Upper lobe of right lung (tissue), 1 donor: ENCODE measurements around the gene DHDH. TPM values are rescaled to one million over a fixed set of nuclear protein-coding genes. Genes with fewer than 3 reads are reported as not detected.

Experiments used
- ATAC-seq: fragments of 200-7000 bp; cut with Tn5 transposase; one replicate; pipeline ENCODE4 v1.9.1; 2020; ENCODE audit warnings: mild to moderate bottlenecking, moderate library complexity
- DNase-seq: peaks from one replicate; pipeline ENCODE4 v3.0.0-alpha.2; 2020
- H3K27ac ChIP-seq: fragments of 200-600 bp; one replicate; pipeline ENCODE4 v1.8.0; 2022
- H3K27me3 ChIP-seq: fragments of 200-600 bp; one replicate; pipeline ENCODE4 v1.8.0; 2022; ENCODE audit warnings: mild to moderate bottlenecking
- H3K36me3 ChIP-seq: fragments of 200-600 bp; one replicate; pipeline ENCODE4 v1.8.0; 2022
- H3K4me1 ChIP-seq: fragments of 200-600 bp; one replicate; pipeline ENCODE4 v1.8.0; 2022
- H3K4me3 ChIP-seq: fragments of 200-600 bp; one replicate; pipeline ENCODE4 v1.8.0; 2022; ENCODE audit warnings: mild to moderate bottlenecking
- H3K9me3 ChIP-seq: fragments of 200-600 bp; one replicate; pipeline ENCODE4 v1.8.0; 2022
- CTCF ChIP-seq: fragments of 200-600 bp; IDR thresholded peaks from one replicate; pipeline ENCODE4 v1.8.0; 2022; ENCODE audit warnings: antibody characterized with exemption
- intact Hi-C: fragments of 100-400 bp; cut with DNase I; formaldehyde crosslinking; loops from one replicate; pipeline ENCODE4 v1.11.0; 2022
- total RNA-seq: library from RNA; stranded (reverse); fragmentation: NEBNext Ultra II Directional; extraction: Animal tissue kit (Norgen Biotek cat#: 25700); gene quantifications from one replicate; pipeline ENCODE4 v1.2.1, GENCODE V29; 2021
- donor health status: DM: no; HTN: yes; CAD: no; lungs with severe emphysema.

Gene DHDH
- total RNA-seq, 1 donor from 2014 or later, result 3.0 TPM

DNA sequence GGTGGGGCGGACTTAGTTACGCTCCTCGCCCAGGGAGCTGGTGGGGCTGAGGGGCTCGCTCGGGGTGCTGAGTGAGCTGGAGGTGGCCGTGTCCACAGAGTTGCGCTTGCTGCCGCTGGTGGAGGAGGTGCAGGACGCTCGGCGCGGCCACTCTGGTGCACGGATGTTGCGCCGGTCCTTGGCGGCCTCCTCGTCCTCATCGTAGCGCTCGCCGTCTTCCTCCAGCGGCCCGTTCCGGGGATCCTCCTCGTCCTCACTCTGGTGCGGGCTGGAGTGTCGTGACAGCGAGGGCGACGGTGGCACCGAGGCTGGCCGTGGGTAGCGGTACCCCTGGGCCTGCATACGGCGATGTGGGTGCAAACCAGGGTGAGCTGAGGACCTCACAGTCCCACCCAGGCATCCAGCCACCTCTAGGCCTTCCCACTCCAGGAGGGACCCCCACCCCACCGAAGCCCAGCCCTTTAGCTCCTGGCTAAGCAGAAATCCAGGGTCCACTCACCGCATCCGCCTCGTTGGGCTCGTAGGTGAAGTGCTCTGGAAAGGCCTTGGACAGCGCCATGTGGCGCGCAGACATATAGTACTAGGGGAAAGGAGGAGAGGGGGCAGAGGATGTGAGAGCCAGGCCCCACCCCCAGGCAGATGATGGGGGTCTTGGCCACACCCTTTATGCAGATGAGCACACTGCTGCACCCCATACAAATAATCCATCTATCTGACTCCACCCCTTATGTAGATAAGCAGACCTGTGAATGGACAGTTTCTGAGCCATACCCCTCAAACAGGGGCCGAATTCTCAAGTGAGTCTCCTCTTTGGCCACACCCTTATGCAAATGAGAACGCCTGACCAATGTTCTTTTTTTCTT is 36.0 kb downstream of the DHDH start:
- intact Hi-C loops, result no loop called here
- no peak for TF ChIP-seq CTCF
- ATAC-seq, result no peak
- Histone ChIP-seq H3K36me3 (peaks cover 37% of the 10 kb centered on the region), H3K27me3 (no peaks in the 10 kb centered on the region), H3K4me3 (no peak overlapping the region), H3K27ac (no peak overlapping the region), H3K4me1 (peaks cover 25% of the 10 kb centered on the region), H3K9me3 (no peaks in the 10 kb centered on the region)
- peak; percentile 68 for DNase-seq

GRCh38 chr19:48970139-48970766 is 36.8 kb downstream of the DHDH start:
- Histone ChIP-seq H3K27me3 (no peaks in the 10 kb centered on the region), H3K4me1 (peaks cover 22% of the 10 kb centered on the region), H3K9me3 (no peaks in the 10 kb centered on the region), H3K4me3 (no peak overlapping the region), H3K36me3 (peaks cover 39% of the 10 kb centered on the region), H3K27ac (no peak overlapping the region)
- ATAC-seq (no peak), DNase-seq (peak; percentile 65)
- TF ChIP-seq CTCF, result no peak
- intact Hi-C loops, result no loop called here

DNA sequence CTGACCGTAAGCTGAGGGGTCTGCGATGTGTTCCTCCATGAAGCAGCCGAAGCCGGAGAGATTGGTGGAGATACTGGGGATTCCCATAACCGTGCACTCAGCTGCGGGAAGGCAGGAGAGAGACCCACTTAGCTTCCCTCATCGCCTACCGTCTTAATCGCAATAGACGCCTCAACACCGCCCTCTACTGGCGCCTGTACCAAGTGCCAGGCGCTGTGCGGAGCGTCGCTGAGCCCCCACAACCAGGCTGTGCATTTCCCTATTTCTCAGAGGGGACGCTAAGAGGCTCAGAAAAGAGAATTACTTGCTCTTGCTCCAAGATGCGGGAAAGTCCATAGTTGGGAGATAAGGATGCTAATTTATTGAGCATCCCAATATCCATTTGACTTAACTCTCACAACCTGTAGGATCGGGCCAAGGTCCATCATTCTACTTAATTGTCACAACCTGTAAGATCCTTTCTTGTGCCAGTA is 37.5 kb downstream of the DHDH start:
- Histone ChIP-seq H3K27ac (no peak overlapping the region), H3K9me3 (no peaks in the 10 kb centered on the region), H3K27me3 (no peaks in the 10 kb centered on the region), H3K4me1 (peaks cover 22% of the 10 kb centered on the region), H3K4me3 (no peak overlapping the region), H3K36me3 (peaks cover 38% of the 10 kb centered on the region)
- peak; percentile 96 for TF ChIP-seq CTCF
- ATAC-seq (peak; percentile 82), DNase-seq (peak; percentile 92)
- intact Hi-C loops, result no loop called here

GRCh38 chr19:48975947-48976847 is 42.7 kb downstream of the DHDH start:
- Histone ChIP-seq H3K27me3 (no peaks in the 10 kb centered on the region), H3K4me3 (no peak overlapping the region), H3K4me1 (no peaks in the 10 kb centered on the region), H3K36me3 (peaks cover 30% of the 10 kb centered on the region), H3K9me3 (no peaks in the 10 kb centered on the region), H3K27ac (no peak overlapping the region)
- ATAC-seq, result no peak
- intact Hi-C loops, result no loop called here
- no peak for DNase-seq
- no peak for TF ChIP-seq CTCF

GRCh38 chr19:48977061-48977460 is 43.6 kb downstream of the DHDH start:
- intact Hi-C loops, result no loop called here
- H3K36me3 ChIP-seq, result peaks cover 38% of the 10 kb centered on the region
- no peak overlapping the region for H3K4me3 ChIP-seq
- no peak for ATAC-seq
- H3K4me1 ChIP-seq, result no peaks in the 10 kb centered on the region
- DNase-seq, result no peak
- H3K27ac ChIP-seq, result no peak overlapping the region
- TF ChIP-seq CTCF, result no peak
- H3K9me3 ChIP-seq, result no peaks in the 10 kb centered on the region
- no peaks in the 10 kb centered on the region for H3K27me3 ChIP-seq
